SHP77 (cell line): ENCODE measurements around the gene CCNJL.

ENCODE experiments used
- DNase-seq, 2 experiments: peaks; one replicate each; lab custom pipeline; 2025; lab: John Stamatoyannopoulos, UW

The CCNJL gene

DNA sequence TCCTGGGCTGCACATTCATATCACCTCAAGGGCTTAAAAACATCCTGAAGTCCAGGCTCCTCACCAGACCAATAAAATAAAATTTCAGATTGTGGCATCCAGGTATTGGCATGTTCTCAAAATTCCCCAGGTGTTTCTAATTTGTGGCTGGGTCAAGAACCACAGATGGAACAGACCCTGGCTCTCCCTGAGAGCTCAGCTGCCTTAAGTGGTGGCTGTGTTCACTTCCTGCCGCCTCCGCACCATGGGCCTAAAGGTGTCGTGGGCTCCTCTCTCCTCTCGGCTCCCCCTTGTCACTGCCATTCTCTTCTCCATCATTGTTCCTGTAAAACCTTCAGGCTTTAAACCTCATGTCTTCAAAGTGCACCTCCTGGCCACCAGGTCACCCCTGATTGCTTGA is 17.8 kb upstream of the CCNJL start:
- DNase-seq: no peak

DNA sequence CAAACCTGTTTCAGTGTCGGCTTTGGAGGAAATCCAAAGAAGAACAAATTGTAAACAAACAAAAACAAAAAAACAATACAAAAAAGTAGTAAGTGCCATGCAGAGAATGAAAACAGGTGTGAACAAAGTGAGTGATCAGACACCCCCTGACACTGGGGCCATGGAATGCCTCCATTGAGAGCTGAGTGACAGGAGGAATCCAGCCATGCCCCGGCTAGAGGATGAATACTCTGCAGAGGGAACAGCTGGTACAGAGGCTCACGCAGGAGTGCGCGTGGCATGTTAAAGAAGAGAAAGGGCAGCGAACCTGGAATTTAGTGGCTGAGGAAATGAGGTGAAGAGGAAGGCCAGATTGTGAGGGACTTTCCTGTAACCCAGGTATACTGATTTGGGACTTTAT is 15.5 kb upstream of the CCNJL start:
- no peak for DNase-seq

DNA sequence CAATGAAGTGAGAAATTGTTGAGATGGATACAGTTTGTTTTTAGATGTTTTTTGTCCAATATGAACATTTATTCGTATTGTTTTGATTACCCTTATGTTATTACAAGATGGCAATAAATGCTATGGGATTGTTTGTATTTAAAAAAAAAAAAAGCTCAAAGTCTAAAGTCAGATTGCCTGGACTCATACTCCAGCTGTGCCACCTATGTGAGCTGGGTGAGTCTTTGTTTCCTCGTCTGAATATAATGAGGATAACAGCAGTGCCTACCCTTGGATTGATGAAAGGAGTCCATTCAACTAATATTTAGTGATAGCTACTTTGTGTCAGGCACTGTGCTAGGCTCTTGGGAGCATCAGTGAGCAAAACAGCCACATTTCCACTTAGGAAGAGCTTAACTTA is 14.6 kb upstream of the CCNJL start:
- no peak for DNase-seq

DNA sequence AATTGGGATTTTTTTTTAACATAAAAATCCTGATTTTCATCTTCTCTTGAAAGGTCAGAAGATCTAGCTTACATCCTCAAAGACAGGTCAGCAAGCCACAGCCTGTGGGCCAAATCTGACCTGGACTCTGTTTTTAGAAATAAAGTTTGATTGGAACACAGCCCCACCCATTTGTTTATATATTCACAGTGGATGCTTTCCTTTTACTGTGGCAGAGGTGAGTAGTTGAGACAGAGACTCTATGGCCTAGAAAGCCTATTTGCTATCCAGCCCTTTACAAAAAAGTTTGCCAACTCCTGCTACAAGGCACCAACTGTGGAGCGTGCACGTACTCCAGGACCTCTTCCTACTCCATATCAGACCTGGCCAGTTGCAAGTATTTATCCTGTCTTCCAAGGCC is 13.4 kb upstream of the CCNJL start:
- DNase-seq: no peak

DNA sequence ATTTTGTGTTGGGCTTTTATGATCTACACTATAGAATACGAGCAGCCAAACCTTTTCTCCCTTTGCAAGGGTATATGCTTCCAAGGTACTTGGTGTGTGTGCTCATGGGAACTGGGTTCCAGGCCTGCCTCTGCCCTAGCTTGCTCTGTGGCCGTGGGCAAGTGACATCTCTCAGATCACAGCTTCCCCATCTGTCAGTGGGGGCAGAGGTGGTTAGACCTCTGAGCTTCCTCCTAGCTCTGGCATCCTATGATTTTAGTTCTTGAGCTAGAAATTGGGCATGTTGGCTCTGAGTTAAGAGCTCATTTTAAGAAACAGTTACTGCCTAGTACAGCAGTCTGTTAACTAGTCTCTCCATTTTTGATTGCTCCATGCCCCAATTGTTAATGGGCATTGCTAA is 12.5 kb upstream of the CCNJL start:
- DNase-seq: no peak

DNA sequence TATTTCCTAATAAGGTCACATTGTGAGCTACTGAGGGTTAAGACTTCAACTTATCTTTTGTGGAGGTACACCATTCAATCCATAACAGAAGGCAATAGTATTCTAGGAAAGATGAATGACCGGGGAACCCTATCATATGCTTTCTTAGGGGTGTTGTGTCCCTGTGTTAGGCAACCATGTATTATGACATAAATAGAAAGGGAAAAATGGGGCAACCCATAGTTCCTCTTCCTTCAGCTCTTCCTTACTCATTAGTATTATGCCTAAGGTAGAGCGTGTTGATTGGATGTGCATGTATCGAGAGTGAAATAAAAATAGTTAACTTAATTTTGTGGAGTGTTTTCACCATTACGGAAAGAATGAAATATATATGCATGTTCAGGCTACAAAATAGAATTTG is 6.0 kb upstream of the CCNJL start:
- no peak for DNase-seq

DNA sequence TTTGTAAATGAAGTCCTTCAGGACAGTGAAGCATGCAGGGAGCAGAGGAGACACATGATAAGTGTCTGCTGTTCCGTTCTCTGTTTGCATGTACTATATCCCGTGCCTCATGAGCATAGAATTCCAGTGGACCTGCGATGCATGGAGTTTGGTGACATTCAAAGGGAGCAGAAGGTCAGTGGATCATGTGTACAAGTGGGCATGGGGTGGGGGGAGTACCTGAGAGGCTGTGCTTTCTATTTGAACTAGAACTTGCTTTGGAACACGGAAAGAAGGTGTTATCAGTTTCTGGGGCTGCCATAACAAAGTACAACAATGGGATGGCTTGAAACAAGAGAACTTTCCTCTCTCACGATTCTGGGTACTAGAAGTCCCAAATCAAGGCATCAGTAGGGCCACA is 5.1 kb upstream of the CCNJL start:
- no peak for DNase-seq

DNA sequence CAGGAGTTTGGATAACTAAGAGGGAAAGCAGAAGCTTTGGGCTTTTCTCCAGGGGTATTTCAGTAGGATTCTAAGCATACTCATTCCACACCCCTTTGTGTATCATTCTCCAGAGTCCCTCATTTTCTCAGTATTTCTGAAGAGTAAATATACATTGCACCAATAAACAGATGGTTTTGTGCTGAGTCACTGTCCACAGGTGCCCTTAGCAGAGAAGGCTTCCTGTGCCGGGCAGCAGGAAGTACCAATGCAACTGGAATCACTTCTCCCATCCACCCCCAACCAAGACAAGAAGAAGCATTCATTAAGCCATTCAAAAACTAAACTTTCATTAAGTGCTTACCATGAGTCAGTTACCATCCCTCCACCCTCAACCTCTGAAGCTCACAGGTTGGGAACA is 3.6 kb upstream of the CCNJL start:
- peak; percentile 78 to 80 for DNase-seq

DNA sequence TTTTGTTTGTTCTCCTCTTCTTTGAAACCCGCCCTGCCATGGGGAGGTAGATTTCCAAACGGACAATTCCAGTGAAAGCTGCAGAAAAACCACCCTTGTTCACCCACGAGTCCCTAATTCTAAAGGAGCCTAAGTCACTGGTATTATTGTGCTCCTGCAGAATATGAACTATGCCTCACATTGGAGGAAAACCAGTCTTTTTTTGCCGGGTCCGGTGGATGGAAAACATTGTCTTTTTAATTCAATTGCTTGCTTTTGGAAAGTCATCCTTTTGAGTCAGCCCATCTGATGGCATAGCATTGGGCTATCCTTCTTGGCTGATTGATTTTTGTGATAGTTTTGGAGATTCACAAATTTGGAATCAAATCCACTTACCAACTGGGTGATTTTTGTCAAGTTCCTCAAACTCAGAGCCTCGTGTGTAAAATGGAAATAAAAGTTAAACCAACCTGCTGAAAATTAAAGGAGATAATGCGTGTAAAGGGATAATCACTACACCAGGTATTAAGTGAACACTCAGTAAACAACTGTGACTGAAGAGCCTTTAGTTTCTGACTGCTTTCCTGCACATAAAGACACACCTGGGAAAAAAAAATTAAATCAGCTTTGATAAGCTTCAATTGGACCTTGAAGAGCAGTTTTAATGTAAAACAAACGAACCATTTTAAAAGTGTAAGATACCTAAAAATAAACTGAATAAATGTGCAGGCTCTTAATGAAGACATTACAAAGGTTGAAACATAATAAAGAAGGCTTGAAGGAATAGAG is 780 bp upstream of the CCNJL start:
- DNase-seq: peak in 1 of 2 experiments; percentile 24

DNA sequence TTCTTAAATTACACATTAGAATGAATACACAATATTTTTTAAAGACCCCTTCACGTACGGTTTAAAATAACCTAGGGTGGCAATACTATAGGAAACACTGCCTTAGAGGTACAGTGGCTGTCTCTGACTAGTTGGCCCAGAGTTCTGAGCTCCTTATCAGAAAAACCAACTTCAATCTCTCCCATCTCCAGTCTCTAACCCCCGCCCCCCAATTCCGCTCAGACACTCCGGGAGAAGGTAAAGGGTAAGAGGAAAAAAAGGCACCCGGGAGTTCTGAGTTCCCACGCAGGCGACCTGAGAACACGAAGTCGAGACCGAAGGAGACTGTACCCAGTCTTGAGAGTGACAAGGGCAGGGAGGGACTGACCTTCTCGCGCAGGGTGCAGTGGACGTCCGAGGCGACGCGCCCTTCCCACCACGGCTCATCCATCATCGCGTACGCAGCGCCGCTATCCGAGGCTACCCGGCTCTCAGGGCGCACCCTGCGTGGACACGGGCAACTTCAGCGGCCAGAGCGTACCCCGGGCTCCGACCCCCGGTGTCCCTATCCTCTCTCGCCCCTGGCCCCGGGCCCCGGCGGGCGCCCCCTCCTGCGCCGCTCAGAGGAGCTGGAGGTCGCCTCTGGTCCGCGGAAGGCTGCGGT is 752 bp downstream of the CCNJL start:
- DNase-seq: no peak

DNA sequence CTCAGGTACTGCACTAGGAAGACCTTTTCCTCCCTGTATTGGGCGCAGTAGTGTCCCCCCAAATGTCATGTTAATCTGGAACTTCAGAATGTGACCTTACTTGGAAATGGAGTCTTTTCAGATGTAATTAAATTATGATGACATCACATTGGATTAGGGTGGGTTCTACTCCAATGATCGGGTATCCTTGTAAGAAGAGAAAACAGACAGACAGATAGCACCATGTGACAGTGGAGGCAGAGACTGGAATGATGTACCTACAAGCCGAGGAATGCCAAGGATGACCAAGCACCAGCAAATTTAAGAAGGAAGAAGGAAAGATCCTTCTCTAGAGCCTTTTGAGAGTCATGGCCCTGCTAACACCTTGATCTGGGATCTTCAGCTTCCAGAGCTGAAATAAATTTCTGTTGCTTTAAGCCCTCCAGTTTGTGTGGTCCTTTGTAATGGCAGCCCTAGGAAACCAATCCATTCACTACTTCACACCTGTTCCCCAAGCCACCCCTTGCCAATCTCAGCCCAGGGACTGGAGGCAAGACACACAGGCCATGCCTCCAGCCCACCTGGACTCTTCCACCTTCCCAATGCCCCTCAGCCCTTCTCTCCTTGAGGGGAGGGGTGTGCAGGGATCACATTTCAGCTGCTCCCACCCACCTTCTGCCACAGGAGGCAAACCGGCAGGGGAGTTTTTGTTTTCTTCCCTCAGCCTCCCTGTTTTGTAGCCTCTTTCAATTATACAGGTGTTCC is 1.6 kb downstream of the CCNJL start:
- DNase-seq: no peak

DNA sequence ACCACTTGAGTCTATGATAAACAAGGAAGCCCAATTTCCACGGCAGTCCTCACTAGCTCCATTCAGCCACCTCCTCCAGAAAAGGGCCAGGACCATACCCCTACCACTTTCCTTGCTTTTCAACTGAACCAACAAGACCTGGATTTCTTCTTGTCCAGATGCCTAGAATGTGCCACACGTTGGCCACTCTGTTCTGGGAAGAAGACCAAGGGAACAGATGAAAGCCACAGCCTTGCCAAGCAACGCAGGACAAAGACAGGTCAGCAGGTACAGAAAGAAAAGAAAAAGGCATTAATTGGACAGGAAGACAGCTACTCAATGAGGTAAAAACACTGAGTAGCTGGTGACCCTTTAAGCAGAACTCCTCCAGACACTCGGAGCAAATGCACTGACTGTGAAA is 2.2 kb downstream of the CCNJL start:
- DNase-seq: no peak

DNA sequence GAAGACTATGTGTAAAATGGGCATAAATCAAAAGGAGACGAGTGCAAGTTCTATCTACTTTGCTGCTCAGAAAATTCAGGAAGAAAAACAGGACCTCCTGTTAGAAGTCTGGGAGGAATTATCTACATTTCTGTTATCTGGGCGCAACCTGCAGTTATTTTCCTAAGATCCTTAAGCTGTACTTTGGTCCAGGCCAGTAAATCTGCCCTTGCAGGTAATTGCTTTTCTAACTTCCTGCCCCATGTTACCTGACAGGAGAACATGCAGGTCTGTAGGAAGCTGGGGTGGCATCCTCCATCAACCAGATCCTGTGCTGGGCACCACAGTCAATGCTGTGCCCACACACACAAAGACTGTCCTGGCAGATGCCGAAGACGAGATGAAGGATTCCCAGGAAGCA is 5.7 kb downstream of the CCNJL start:
- no peak for DNase-seq

DNA sequence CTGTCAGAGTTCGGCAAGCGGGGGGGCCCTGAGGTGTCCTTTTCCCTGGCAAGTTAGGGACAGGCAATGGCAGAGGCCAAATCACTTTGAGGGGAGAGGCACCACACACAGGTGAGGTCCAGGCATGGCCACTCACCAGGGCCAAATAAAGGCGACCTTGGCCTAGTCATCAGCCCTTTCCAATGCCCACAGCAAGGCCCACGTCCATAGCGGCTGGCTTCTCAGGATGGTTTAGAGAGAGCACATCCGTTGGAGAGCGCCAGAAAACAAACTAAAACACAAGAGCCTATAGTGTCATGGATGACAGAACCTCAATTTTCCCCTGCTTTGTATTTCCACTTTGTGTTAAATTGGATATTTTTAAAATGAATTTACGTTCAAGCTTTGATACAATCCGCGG is 7.0 kb downstream of the CCNJL start:
- DNase-seq: no peak

DNA sequence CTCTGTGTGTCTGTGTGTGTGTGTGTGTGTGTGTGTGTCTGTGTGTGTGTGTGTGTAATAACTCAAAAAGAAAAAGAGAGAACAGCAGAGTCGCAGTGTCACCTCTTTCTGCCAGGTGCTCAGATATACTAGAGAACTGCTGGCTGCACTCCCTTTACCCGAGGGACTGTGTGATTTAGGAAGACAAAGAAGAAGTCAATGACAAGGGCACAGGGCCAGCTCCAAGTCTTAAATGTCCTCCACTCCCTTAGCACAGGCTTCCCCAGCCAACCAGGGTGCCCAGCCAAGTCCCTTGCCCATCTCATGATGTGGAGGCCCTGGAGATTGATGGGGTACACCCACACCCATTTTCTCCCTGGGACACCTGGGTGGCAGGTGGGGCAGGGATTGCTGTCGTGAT is 8.7 kb downstream of the CCNJL start:
- DNase-seq: no peak

DNA sequence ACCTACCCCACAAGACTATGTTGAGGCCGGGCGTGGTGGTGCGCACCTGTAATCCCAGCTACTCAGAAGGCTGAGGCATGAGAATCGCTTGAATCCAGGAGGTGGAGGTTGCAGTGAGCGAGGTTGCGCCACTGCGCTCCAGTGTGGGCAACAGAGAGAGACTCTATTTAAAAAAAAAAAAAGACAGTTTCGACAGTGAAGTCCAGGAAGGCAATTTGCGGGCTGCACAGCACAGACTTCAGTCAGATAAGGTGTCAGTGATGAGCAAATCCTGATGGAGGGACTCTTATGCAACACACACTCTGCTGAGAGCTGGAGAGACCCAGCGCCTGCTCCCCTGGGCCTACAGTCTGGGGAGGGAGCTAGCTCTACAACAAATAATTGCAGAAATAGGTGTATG is 14.2 kb downstream of the CCNJL start:
- DNase-seq: no peak

DNA sequence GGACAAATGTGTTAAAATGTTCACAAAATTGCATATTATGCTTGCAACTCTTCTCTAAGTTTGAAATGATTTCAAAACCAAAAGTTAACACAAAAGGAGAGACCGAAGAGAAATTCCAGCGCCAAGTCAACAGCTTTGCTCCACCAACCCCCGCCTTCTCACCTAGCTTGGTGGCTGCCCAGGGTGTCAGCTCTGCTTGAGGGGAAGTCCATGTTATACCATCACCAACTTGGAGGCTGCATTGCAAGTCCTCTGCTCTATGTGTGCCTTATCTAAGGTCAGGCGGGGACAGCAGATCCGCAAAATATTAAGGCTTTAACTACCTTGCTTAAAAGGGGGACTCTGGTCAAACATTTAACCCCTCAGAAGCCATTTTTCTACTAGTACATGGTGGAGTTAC is 14.6 kb downstream of the CCNJL start:
- DNase-seq: no peak

DNA sequence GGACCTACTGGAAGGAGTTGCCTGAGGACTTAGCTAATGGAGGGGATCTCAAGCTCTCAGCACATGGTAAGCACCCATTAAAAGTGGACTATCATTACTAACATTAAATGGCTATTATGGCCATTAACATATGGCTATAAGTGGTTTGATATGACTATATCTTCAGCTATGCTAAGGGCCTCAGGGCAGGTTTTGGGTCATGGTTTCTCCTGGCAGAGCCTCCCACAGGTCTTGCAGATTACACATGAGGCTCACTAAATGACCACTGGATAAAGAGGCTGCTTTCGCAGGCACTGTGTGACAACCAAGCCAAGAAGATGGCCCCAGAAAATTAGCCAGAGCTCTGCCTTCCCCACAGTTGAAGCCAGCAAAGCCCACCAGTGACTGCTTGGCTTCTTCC is 15.4 kb downstream of the CCNJL start:
- no peak for DNase-seq

DNA sequence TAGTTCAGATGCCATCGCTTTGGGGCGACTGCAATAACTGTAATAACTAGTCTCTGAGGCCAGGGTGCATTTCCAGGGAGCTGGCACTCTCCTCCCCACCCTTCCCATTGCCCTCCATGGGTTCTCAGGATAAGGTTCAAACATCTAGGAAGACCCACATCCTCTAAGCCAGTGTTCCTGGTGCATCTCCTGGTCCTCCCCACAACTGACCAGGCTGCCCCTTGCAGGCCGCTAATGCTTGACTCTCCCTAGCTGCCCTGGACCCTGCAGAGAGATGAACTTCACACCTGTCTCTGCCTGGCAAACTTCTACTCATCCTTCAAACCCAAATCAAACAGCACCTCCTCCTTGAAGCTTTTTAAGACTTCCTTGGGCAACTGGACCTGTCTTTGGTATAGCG is 15.9 kb downstream of the CCNJL start:
- no peak for DNase-seq

DNA sequence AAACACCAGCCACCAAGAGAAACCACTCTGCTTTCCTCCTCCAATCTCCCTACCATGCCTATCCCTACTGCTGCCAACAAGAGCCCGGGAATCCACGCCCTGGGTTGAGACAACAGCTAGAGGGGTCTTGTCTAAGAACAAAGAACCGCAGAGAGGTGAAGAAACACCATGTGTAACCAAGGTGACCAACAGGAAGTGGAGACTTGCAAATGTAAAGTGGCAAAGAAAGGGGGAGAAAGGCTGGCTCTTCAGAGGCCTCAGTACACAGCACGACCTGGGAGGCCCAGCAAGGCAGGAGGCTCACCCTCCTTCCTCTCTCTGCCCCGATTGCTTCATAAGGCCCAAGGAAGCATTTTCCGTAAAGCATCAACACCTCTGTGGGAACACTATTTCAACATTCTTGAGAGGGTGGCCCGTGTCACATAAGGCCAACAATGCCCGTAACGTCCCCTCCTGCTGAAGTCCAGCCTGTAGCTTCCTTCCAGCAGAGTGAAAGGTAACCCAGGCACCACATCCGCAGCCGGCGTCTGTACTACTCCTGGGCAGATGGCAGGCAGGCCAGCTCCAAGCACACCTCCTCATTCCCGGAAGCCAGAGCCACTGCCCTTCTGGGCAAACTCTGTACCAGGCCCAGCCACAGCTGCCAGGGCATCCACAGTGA is 18.3 kb downstream of the CCNJL start:
- DNase-seq: peak; percentile 24 to 74

DNA sequence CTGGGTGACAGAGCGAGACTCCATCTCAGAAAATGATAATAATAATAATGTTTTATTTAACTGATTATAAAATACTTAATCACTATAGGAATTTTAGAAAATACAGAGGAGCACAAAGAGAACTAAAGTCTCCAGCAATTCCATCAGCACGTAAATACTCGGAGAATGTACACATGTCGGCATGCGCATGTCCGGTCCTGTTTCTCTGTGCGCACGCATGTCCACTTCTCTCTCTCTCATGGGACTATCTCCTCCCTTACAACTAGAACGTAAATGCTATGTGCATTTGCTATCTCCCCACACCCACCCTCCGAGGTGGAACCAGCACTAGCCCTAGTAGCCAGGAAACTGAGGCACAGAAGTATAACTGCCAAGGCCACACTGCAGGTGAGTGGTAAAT is 19.0 kb downstream of the CCNJL start:
- DNase-seq: no peak

DNA sequence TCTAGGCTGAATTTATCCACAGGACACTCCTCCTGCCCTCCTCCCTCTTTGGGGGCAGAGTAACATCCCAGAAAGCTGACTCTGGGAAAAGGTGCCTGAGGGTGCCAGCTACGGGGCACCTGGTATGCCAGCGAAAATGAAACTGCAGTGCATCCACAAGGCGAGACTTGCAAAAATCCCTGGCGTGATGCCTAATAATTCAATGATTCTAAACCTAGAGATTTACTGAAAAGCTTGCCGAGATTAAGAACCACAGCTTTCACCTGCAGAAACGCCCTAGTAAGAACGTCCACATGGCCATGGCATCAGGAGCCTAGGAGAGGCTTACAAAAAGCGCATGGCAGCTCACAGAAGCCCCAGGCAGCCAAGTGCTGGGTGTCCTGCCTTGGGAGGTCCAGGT is 20.9 kb downstream of the CCNJL start:
- no peak for DNase-seq

DNA sequence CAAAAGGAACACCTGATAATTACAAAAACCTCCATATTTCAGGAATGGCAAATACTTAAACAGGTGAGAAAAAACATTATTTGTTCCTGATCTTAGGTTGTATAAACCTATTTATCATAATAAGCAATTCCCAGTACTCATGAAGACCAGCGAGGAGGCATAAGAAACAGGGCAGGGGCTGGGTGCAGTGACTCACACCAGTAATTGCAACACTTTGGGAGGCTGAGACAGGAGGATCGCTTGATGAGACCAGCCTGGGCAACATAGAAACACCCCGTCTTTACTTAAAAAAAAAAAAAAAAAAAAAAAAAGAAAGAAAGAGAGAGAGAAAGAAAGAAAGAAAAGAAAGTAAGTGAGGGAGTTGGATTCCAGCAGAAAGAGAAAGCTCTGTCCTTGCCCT is 21.6 kb downstream of the CCNJL start:
- no peak for DNase-seq
